Neutrophil (primary cell): ENCODE measurements around the gene SDF4.

Experiments used
- H3K27ac ChIP-seq: fragments of 200-600 bp; sonication (generic); 2 replicates; pipeline ENCODE4 v1.5.1; 2016; ENCODE audit warnings: mild to moderate bottlenecking, moderate library complexity
- H3K27me3 ChIP-seq: fragments of 200-600 bp; sonication (generic); 2 replicates; pipeline ENCODE4 v1.6.0; 2016; ENCODE audit warnings: mild to moderate bottlenecking
- H3K36me3 ChIP-seq: fragments of 200-600 bp; sonication (generic); 2 replicates; pipeline ENCODE4 v1.5.1; 2017
- H3K4me1 ChIP-seq, 2 experiments: fragments of 200-600 bp in 1 of 2; sonication (generic) in 1 of 2; 1 replicate in 1 of 2; 2 replicates in 1 of 2; pipeline versions ENCODE4 v1.5.1 to v1.6.1; 2013 to 2016; ENCODE audit warnings: low read depth in 1 of 2, low read length in 1 of 2, mild to moderate bottlenecking in 1 of 2, moderate library complexity in 1 of 2; ENCODE audit not compliant: control insufficient read depth in 1 of 2, insufficient read depth in 1 of 2
- H3K4me3 ChIP-seq, 2 experiments: fragments of 200-600 bp in 1 of 2; sonication (generic) in 1 of 2; 1 replicate in 1 of 2; 2 replicates in 1 of 2; pipeline ENCODE4 v1.5.1; 2013 to 2016; ENCODE audit warnings: low read depth in 1 of 2, low read length in 1 of 2, mild to moderate bottlenecking in 1 of 2, moderate library complexity in 1 of 2
- H3K9me3 ChIP-seq: fragments of 200-600 bp; sonication (generic); 2 replicates; pipeline ENCODE4 v1.5.1; 2016
- CTCF ChIP-seq: fragments of 200-600 bp; sonication (generic); IDR thresholded peaks from 2 replicates; pipeline ENCODE4 v1.5.1; 2016; ENCODE audit warnings: antibody characterized with exemption

SDF4 gene

GRCh38 chr1:1270813-1271212 lies 39.0 kb upstream of the SDF4 start:
- no peak for TF ChIP-seq CTCF
- Histone ChIP-seq H3K36me3 (peaks cover 46% of the 10 kb centered on the region), H3K4me1 (peaks cover 29% of the 10 kb centered on the region in 2 experiments)

GRCh38 chr1:1268284-1268682 lies 36.5 kb upstream of the SDF4 start:
- Histone ChIP-seq H3K4me3 (no peak overlapping the region), H3K9me3 (no peaks in the 10 kb centered on the region), H3K36me3 (peaks cover 71% of the 10 kb centered on the region), H3K27me3 (no peaks in the 10 kb centered on the region), H3K27ac (no peak overlapping the region), H3K4me1 (peaks cover 22 to 23% of the 10 kb centered on the region in 2 experiments)
- no peak for TF ChIP-seq CTCF

More at GRCh38 chr1:1270813-1271212, 39.0 kb upstream of the SDF4 start:
- H3K9me3 ChIP-seq, result no peaks in the 10 kb centered on the region
- no peak overlapping the region for H3K27ac ChIP-seq
- H3K27me3 ChIP-seq, result no peaks in the 10 kb centered on the region
- H3K4me3 ChIP-seq, result no peak overlapping the region

- Histone ChIP-seq H3K27ac (no peak overlapping the region), H3K27me3 (no peaks in the 10 kb centered on the region), H3K36me3 (peaks cover 77% of the 10 kb centered on the region), H3K4me1 (peaks cover 17 to 19% of the 10 kb centered on the region in 2 experiments), H3K9me3 (no peaks in the 10 kb centered on the region), H3K4me3 (no peak overlapping the region)
- no peak for TF ChIP-seq CTCF
Observed at GRCh38 chr1:1267488-1268283, 35.9 kb upstream of the SDF4 start.

- Histone ChIP-seq H3K27ac (no peak overlapping the region), H3K4me3 (no peak overlapping the region), H3K9me3 (no peaks in the 10 kb centered on the region), H3K36me3 (peaks cover 92% of the 10 kb centered on the region), H3K27me3 (no peaks in the 10 kb centered on the region), H3K4me1 (no peaks in the 10 kb centered on the region)
- TF ChIP-seq CTCF, result no peak
Observed at GRCh38 chr1:1264868-1265272, 33.1 kb upstream of the SDF4 start.

GRCh38 chr1:1264026-1264425 lies 32.2 kb upstream of the SDF4 start:
- no peaks in the 10 kb centered on the region for H3K27me3 ChIP-seq
- no peaks in the 10 kb centered on the region for H3K4me1 ChIP-seq
- no peak for TF ChIP-seq CTCF
- H3K9me3 ChIP-seq, result no peaks in the 10 kb centered on the region
- H3K4me3 ChIP-seq, result no peak overlapping the region
- H3K36me3 ChIP-seq, result peaks cover 95% of the 10 kb centered on the region
- no peak overlapping the region for H3K27ac ChIP-seq
